Urinary bladder (tissue), 2 donors: Measurements from ENCODE around the gene TMA7B. TPM values are rescaled to one million over a fixed set of nuclear protein-coding genes. Genes with fewer than 3 reads are reported as not detected.

ENCODE experiments used
- polyA plus RNA-seq: library from polyadenylated mRNA; stranded (reverse); fragments of 200-250 nt; gene quantifications from one replicate; pipeline ENCODE4 v1.2.3, GENCODE V29; 2013
- total RNA-seq: library from RNA; depleted of rRNA; stranded (reverse); fragments of >200 nt; gene quantifications from one replicate; pipeline ENCODE4 v1.2.3, GENCODE V29; 2014
- donor health status: healthy.

The TMA7B gene
- total and polyA plus RNA-seq, 2 donors, result 0.26 TPM; not detected in 1

Other genes with a start within 250 kb of the TMA7B start
- gene ENTHD1, start 66.6 kb upstream of the TMA7B start, total RNA-seq, result not detected
- gene ENTHD1, start 66.6 kb upstream of the TMA7B start, polyA plus RNA-seq, result not detected
- gene GRAP2, start 59.3 kb upstream of the TMA7B start, total RNA-seq, result 3.2 TPM
- 1.7 TPM for gene GRAP2, start 59.3 kb upstream of the TMA7B start, polyA plus RNA-seq
- gene FAM83F, start 34.6 kb downstream of the TMA7B start, total RNA-seq, result 3.1 TPM
- 2.1 TPM for gene FAM83F, start 34.6 kb downstream of the TMA7B start, polyA plus RNA-seq
- 60.4 TPM for gene TNRC6B, start 217.5 kb downstream of the TMA7B start, total RNA-seq
- 4.7 TPM for gene TNRC6B, start 217.5 kb downstream of the TMA7B start, polyA plus RNA-seq